Chondrocyte (in vitro differentiated cells): ENCODE data around the gene FUT7. TPM values are rescaled to one million over a fixed set of nuclear protein-coding genes. Genes with fewer than 3 reads are reported as not detected.

Experiments
- DNase-seq: peaks from one replicate; pipeline ENCODE4 v3.0.0; 2021; ENCODE audit warnings: mixed read lengths, low spot score
- H3K27ac Mint-ChIP-seq: one replicate; pipeline ENCODE4 v1.8.0; 2021; ENCODE audit warnings: mild to moderate bottlenecking, moderate library complexity, mixed read lengths; ENCODE audit not compliant: unreplicated experiment
- H3K27me3 Mint-ChIP-seq: 2 replicates; pipeline ENCODE4 v1.8.0; 2021; ENCODE audit warnings: low read depth, mixed read lengths
- H3K36me3 Mint-ChIP-seq: 2 replicates; pipeline ENCODE4 v1.8.0; 2021; ENCODE audit warnings: low read depth, mixed read lengths
- H3K4me1 Mint-ChIP-seq: 2 replicates; pipeline ENCODE4 v1.8.0; 2021; ENCODE audit warnings: low read depth, mild to moderate bottlenecking, mixed read lengths
- H3K4me3 Mint-ChIP-seq: one replicate; pipeline ENCODE4 v1.8.0; 2021; ENCODE audit warnings: mild to moderate bottlenecking, moderate library complexity, mixed read lengths; ENCODE audit not compliant: unreplicated experiment
- H3K9me3 Mint-ChIP-seq: 2 replicates; pipeline ENCODE4 v1.8.0; 2021; ENCODE audit warnings: low read depth, mixed read lengths
- CTCF ChIP-seq: fragments of 200-600 bp; sonication (generic); IDR thresholded peaks from 2 replicates; pipeline ENCODE4 v1.5.0; 2021; ENCODE audit warnings: antibody characterized with exemption, mild to moderate bottlenecking, moderate library complexity
- total RNA-seq: library from RNA; stranded (reverse); gene quantifications from 3 replicates; pipeline ENCODE4 v1.2.1, GENCODE V29; 2021

FUT7 gene
- total RNA-seq, 1 donor from 2014 or later: not detected

GRCh38 chr9:137023583-137023991 is 8.3 kb downstream of the FUT7 start:
- H3K4me3 Mint-ChIP-seq: no peak overlapping the region
- peaks cover 7% of the 10 kb centered on the region for H3K4me1 Mint-ChIP-seq
- H3K27ac Mint-ChIP-seq: no peak overlapping the region
- H3K9me3 Mint-ChIP-seq: no peaks in the 10 kb centered on the region
- no peak for DNase-seq
- H3K36me3 Mint-ChIP-seq: peaks cover 4% of the 10 kb centered on the region
- H3K27me3 Mint-ChIP-seq: no peaks in the 10 kb centered on the region
- TF ChIP-seq CTCF: no peak

GRCh38 chr9:137023157-137023556 is 8.7 kb downstream of the FUT7 start:
- Mint-ChIP-seq H3K27ac (no peak overlapping the region), H3K9me3 (no peaks in the 10 kb centered on the region), H3K36me3 (peaks cover 4% of the 10 kb centered on the region), H3K4me1 (peaks cover 7% of the 10 kb centered on the region), H3K4me3 (no peak overlapping the region), H3K27me3 (no peaks in the 10 kb centered on the region)
- TF ChIP-seq CTCF: no peak
- DNase-seq: no peak

- H3K36me3 Mint-ChIP-seq: peaks cover 6% of the 10 kb centered on the region
- no peaks in the 10 kb centered on the region for H3K27me3 Mint-ChIP-seq
Observed at GRCh38 chr9:137022662-137023008, 9.3 kb downstream of the FUT7 start.

GRCh38 chr9:137021979-137022661 is 9.8 kb downstream of the FUT7 start:
- no peaks in the 10 kb centered on the region for H3K9me3 Mint-ChIP-seq
- DNase-seq: no peak
- H3K36me3 Mint-ChIP-seq: peaks cover 6% of the 10 kb centered on the region
- H3K27me3 Mint-ChIP-seq: no peaks in the 10 kb centered on the region
- no peak overlapping the region for H3K4me3 Mint-ChIP-seq
- H3K27ac Mint-ChIP-seq: no peak overlapping the region
- peaks cover 4% of the 10 kb centered on the region for H3K4me1 Mint-ChIP-seq
- no peak for TF ChIP-seq CTCF

More at GRCh38 chr9:137022662-137023008, 9.3 kb downstream of the FUT7 start:
- Mint-ChIP-seq H3K4me1 (peaks cover 7% of the 10 kb centered on the region), H3K4me3 (no peak overlapping the region), H3K9me3 (no peaks in the 10 kb centered on the region), H3K27ac (no peak overlapping the region)
- no peak for DNase-seq
- TF ChIP-seq CTCF: no peak

GRCh38 chr9:137021568-137021978 is 10.3 kb downstream of the FUT7 start:
- H3K27ac Mint-ChIP-seq: no peak overlapping the region
- no peak for TF ChIP-seq CTCF
- H3K36me3 Mint-ChIP-seq: peaks cover 9% of the 10 kb centered on the region
- H3K27me3 Mint-ChIP-seq: no peaks in the 10 kb centered on the region
- peaks cover under 1% of the 10 kb centered on the region for H3K4me1 Mint-ChIP-seq
- no peak overlapping the region for H3K4me3 Mint-ChIP-seq
- DNase-seq: no peak
- no peaks in the 10 kb centered on the region for H3K9me3 Mint-ChIP-seq
